VCaP (cell line): ENCODE measurements around the gene PREX1.

Experiments
- H3K27ac ChIP-seq: fragments of 450-650 bp; 2 replicates; pipeline ENCODE4 v1.5.1; 2017
- CTCF ChIP-seq: fragments of 450-650 bp; conservative IDR thresholded peaks from 2 replicates; pipeline ENCODE4 v1.5.1; 2017; ENCODE audit warnings: mild to moderate bottlenecking, moderate library complexity

Gene PREX1

GRCh38 chr20:48818481-48818987 lies 9.3 kb downstream of the PREX1 start:
- TF ChIP-seq CTCF: no peak
- no peak overlapping the region for H3K27ac ChIP-seq

GRCh38 chr20:48818031-48818370 lies 9.8 kb downstream of the PREX1 start:
- no peak for TF ChIP-seq CTCF
- no peak overlapping the region for H3K27ac ChIP-seq

- no peak for TF ChIP-seq CTCF
Observed at GRCh38 chr20:48817367-48818030, 10.3 kb downstream of the PREX1 start.

GRCh38 chr20:48816282-48817205 lies 11.3 kb downstream of the PREX1 start:
- no peak for TF ChIP-seq CTCF
- H3K27ac ChIP-seq: no peak overlapping the region

More at GRCh38 chr20:48817367-48818030, 10.3 kb downstream of the PREX1 start:
- H3K27ac ChIP-seq: no peak overlapping the region

- no peak overlapping the region for H3K27ac ChIP-seq
- TF ChIP-seq CTCF: no peak
Observed at GRCh38 chr20:48815537-48815936, 12.3 kb downstream of the PREX1 start.

- no peak overlapping the region for H3K27ac ChIP-seq
- TF ChIP-seq CTCF: no peak
Observed at GRCh38 chr20:48814633-48815032, 13.2 kb downstream of the PREX1 start.

GRCh38 chr20:48813930-48814546 lies 13.8 kb downstream of the PREX1 start:
- H3K27ac ChIP-seq: no peak overlapping the region
- TF ChIP-seq CTCF: no peak
